Activated CD4-positive, alpha-beta T cell treated with anti-CD3 and anti-CD28 coated beads for 48 hours (primary cell): ENCODE results near the gene DMWD.

Experiments
- DNase-seq: peaks from one replicate; pipeline ENCODE4 v3.0.0-alpha.2; 2020

Gene DMWD

GRCh38 chr19:45792470-45793177 lies at the start of gene DMWD:
DMWD (minus strand) TSS chr19:45792845; CDS start chr19:45792756, 89 bp downstream.
- DNase-seq: peak; percentile 100

- DNase-seq: no peak
Measured at GRCh38 chr19:45842198-45842597, 49.6 kb upstream of the DMWD start.

- DNase-seq: no peak
Measured at GRCh38 chr19:45834970-45835369, 42.3 kb upstream of the DMWD start.

GRCh38 chr19:45828945-45829344 lies 36.3 kb upstream of the DMWD start:
- DNase-seq: no peak

GRCh38 chr19:45828523-45828922 lies 35.9 kb upstream of the DMWD start:
- DNase-seq: no peak

- no peak for DNase-seq
Measured at GRCh38 chr19:45827459-45828093, 34.9 kb upstream of the DMWD start.

GRCh38 chr19:45826934-45827333 lies 34.3 kb upstream of the DMWD start:
- DNase-seq: no peak

- DNase-seq: no peak
Measured at GRCh38 chr19:45825917-45826893, 33.6 kb upstream of the DMWD start.

GRCh38 chr19:45825263-45825605 lies 32.6 kb upstream of the DMWD start:
- DNase-seq: no peak

GRCh38 chr19:45824531-45825262 lies 32.1 kb upstream of the DMWD start:
- DNase-seq: no peak

- DNase-seq: no peak
Measured at GRCh38 chr19:45824041-45824471, 31.4 kb upstream of the DMWD start.

GRCh38 chr19:45823182-45823581 lies 30.5 kb upstream of the DMWD start:
- no peak for DNase-seq

- DNase-seq: no peak
Measured at GRCh38 chr19:45822716-45823115, 30.1 kb upstream of the DMWD start.

- no peak for DNase-seq
Measured at GRCh38 chr19:45821570-45821969, 28.9 kb upstream of the DMWD start.

GRCh38 chr19:45821103-45821521 lies 28.5 kb upstream of the DMWD start:
- DNase-seq: no peak

GRCh38 chr19:45820413-45821102 lies 27.9 kb upstream of the DMWD start:
- DNase-seq: no peak

GRCh38 chr19:45819769-45820168 lies 27.1 kb upstream of the DMWD start:
- DNase-seq: no peak

- DNase-seq: no peak
Measured at GRCh38 chr19:45817725-45818301, 25.2 kb upstream of the DMWD start.

GRCh38 chr19:45817010-45817724 lies 24.5 kb upstream of the DMWD start:
- DNase-seq: peak; percentile 98

GRCh38 chr19:45816236-45817009 lies 23.8 kb upstream of the DMWD start:
- DNase-seq: no peak
